Measurements from ENCODE around the gene FLOT1. TPM values are rescaled to one million over a fixed set of nuclear protein-coding genes. Genes with fewer than 3 reads are reported as not detected.
"Not testable (repeated sequence)": the region's sequence is repeated elsewhere in the genome, so short reads cannot be mapped to it uniquely, and the experiment has no call there.

The FLOT1 gene
- total and polyA plus RNA-seq, 2 of the 13 experiments (the other 11 are each of a cell fraction or from before 2014, with no cell fraction given), result 82.3 to 130 TPM

DNA sequence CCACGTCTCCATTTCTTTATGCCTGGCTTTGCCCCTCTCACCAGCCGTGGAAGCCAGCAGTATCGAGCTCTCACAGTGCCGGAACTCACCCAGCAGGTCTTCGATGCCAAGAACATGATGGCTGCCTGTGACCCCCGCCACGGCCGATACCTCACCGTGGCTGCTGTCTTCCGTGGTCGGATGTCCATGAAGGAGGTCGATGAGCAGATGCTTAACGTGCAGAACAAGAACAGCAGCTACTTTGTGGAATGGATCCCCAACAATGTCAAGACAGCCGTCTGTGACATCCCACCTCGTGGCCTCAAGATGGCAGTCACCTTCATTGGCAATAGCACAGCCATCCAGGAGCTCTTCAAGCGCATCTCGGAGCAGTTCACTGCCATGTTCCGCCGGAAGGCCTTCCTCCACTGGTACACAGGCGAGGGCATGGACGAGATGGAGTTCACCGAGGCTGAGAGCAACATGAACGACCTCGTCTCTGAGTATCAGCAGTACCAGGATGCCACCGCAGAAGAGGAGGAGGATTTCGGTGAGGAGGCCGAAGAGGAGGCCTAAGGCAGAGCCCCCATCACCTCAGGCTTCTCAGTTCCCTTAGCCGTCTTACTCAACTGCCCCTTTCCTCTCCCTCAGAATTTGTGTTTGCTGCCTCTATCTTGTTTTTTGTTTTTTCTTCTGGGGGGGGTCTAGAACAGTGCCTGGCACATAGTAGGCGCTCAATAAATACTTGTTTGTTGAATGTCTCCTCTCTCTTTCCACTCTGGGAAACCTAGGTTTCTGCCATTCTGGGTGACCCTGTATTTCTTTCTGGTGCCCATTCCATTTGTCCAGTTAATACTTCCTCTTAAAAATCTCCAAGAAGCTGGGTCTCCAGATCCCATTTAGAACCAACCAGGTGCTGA is 18.4 kb downstream of the FLOT1 start:
- in situ Hi-C loops (cut with HindIII; ENCODE audit: extremely low pct_ligation_motif_present, low pct_unique_long_range_greater_than_20kb), result loop anchor here (5.0 to 10.0 kb wide), 2 partner anchors 47 to 239 kb away; partner anchors contain the start of gene HLA-E
- BruUV-seq (replicated peaks), result TSS peak; percentile 46
- TF ChIP-seq, protein P1, sequence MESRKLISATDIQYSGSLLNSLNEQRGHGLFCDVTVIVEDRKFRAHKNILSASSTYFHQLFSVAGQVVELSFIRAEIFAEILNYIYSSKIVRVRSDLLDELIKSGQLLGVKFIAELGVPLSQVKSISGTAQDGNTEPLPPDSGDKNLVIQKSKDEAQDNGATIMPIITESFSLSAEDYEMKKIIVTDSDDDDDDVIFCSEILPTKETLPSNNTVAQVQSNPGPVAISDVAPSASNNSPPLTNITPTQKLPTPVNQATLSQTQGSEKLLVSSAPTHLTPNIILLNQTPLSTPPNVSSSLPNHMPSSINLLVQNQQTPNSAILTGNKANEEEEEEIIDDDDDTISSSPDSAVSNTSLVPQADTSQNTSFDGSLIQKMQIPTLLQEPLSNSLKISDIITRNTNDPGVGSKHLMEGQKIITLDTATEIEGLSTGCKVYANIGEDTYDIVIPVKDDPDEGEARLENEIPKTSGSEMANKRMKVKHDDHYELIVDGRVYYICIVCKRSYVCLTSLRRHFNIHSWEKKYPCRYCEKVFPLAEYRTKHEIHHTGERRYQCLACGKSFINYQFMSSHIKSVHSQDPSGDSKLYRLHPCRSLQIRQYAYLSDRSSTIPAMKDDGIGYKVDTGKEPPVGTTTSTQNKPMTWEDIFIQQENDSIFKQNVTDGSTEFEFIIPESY (CRISPR knock-in tag; IDR thresholded peaks at IDR 0.05), result peak; percentile 17; the same call in 1 of the 2 replicates
- TF ChIP-seq, protein P2, sequence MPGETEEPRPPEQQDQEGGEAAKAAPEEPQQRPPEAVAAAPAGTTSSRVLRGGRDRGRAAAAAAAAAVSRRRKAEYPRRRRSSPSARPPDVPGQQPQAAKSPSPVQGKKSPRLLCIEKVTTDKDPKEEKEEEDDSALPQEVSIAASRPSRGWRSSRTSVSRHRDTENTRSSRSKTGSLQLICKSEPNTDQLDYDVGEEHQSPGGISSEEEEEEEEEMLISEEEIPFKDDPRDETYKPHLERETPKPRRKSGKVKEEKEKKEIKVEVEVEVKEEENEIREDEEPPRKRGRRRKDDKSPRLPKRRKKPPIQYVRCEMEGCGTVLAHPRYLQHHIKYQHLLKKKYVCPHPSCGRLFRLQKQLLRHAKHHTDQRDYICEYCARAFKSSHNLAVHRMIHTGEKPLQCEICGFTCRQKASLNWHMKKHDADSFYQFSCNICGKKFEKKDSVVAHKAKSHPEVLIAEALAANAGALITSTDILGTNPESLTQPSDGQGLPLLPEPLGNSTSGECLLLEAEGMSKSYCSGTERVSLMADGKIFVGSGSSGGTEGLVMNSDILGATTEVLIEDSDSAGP (CRISPR knock-in tag; IDR thresholded peaks at IDR 0.05; ENCODE audit: borderline replicate concordance), result 0 out of 2 replicates have a peak, but pooled peaks have one; percentile 5
- TF ChIP-seq, protein P3, sequence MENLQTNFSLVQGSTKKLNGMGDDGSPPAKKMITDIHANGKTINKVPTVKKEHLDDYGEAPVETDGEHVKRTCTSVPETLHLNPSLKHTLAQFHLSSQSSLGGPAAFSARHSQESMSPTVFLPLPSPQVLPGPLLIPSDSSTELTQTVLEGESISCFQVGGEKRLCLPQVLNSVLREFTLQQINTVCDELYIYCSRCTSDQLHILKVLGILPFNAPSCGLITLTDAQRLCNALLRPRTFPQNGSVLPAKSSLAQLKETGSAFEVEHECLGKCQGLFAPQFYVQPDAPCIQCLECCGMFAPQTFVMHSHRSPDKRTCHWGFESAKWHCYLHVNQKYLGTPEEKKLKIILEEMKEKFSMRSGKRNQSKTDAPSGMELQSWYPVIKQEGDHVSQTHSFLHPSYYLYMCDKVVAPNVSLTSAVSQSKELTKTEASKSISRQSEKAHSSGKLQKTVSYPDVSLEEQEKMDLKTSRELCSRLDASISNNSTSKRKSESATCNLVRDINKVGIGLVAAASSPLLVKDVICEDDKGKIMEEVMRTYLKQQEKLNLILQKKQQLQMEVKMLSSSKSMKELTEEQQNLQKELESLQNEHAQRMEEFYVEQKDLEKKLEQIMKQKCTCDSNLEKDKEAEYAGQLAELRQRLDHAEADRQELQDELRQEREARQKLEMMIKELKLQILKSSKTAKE (CRISPR knock-in tag; IDR thresholded peaks at IDR 0.05; ENCODE audit: borderline replicate concordance), result 0 out of 2 replicates have a peak, but pooled peaks have one; percentile 3
- TF ChIP-seq ZFX (CRISPR knock-in tag; IDR thresholded peaks at IDR 0.05; ENCODE audit: low read depth) (0 out of 2 replicates have a peak, but pooled peaks have one; percentile 25), ZC3H13 (CRISPR knock-in tag; IDR thresholded peaks at IDR 0.05) (peak; percentile 72), STAG1 (CRISPR knock-in tag; IDR thresholded peaks at IDR 0.05) (peak; percentile 26)
- TF ChIP-seq, protein P4, sequence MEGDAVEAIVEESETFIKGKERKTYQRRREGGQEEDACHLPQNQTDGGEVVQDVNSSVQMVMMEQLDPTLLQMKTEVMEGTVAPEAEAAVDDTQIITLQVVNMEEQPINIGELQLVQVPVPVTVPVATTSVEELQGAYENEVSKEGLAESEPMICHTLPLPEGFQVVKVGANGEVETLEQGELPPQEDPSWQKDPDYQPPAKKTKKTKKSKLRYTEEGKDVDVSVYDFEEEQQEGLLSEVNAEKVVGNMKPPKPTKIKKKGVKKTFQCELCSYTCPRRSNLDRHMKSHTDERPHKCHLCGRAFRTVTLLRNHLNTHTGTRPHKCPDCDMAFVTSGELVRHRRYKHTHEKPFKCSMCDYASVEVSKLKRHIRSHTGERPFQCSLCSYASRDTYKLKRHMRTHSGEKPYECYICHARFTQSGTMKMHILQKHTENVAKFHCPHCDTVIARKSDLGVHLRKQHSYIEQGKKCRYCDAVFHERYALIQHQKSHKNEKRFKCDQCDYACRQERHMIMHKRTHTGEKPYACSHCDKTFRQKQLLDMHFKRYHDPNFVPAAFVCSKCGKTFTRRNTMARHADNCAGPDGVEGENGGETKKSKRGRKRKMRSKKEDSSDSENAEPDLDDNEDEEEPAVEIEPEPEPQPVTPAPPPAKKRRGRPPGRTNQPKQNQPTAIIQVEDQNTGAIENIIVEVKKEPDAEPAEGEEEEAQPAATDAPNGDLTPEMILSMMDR (CRISPR knock-in tag; IDR thresholded peaks at IDR 0.05), result peak; percentile 42; the same call in 1 of the 2 replicates
- TF ChIP-seq, protein P5, sequence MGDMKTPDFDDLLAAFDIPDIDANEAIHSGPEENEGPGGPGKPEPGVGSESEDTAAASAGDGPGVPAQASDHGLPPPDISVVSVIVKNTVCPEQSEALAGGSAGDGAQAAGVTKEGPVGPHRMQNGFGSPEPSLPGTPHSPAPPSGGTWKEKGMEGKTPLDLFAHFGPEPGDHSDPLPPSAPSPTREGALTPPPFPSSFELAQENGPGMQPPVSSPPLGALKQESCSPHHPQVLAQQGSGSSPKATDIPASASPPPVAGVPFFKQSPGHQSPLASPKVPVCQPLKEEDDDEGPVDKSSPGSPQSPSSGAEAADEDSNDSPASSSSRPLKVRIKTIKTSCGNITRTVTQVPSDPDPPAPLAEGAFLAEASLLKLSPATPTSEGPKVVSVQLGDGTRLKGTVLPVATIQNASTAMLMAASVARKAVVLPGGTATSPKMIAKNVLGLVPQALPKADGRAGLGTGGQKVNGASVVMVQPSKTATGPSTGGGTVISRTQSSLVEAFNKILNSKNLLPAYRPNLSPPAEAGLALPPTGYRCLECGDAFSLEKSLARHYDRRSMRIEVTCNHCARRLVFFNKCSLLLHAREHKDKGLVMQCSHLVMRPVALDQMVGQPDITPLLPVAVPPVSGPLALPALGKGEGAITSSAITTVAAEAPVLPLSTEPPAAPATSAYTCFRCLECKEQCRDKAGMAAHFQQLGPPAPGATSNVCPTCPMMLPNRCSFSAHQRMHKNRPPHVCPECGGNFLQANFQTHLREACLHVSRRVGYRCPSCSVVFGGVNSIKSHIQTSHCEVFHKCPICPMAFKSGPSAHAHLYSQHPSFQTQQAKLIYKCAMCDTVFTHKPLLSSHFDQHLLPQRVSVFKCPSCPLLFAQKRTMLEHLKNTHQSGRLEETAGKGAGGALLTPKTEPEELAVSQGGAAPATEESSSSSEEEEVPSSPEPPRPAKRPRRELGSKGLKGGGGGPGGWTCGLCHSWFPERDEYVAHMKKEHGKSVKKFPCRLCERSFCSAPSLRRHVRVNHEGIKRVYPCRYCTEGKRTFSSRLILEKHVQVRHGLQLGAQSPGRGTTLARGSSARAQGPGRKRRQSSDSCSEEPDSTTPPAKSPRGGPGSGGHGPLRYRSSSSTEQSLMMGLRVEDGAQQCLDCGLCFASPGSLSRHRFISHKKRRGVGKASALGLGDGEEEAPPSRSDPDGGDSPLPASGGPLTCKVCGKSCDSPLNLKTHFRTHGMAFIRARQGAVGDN (CRISPR knock-in tag; IDR thresholded peaks at IDR 0.05), result peak; percentile 45

More for the DNA sequence above, 18.4 kb downstream of the FLOT1 start:
- not testable (repeated sequence) for H3K27me3 ChIP-seq (ENCODE audit: control insufficient read depth in 1 of 2, insufficient read depth in 2 of 2, low read length in 2 of 2); H3K4me2 ChIP-seq (ENCODE audit: low read depth, low read length); H3K9ac ChIP-seq (ENCODE audit: insufficient read depth, low read depth, low read length); ATAC-seq; H2AFZ ChIP-seq (ENCODE audit: low read length); H3K4me3 ChIP-seq (replicated peaks in 1 of 3; ENCODE audit: insufficient read depth in 1 of 3, low read depth in 2 of 3, low read length in 3 of 3); H3K9me3 ChIP-seq (ENCODE audit: low read length); FAIRE-seq; DNase-seq (ENCODE audit: low spot score); H3K27ac ChIP-seq (ENCODE audit: extremely low read length, insufficient read depth, low read length)
- H3K4me1 ChIP-seq (ENCODE audit: insufficient read depth, low read length), result peaks cover 46% of the 10 kb centered on the region
- intact Hi-C loops (cut with micrococcal nuclease; ENCODE audit: unreplicated experiment), result loop anchor here (5.0 kb wide), 2 partner anchors 153 to 242 kb away; no protein-coding TSS in a partner anchor
- ChIA-PET CTCF (ENCODE audit: low intra/inter-chr PET ratio, low total read pairs) (interaction anchor here (1.6 to 3.5 kb wide), 2 partner anchors 45 to 106 kb away, joined by 4 to 130 read pairs; no protein-coding TSS in a partner anchor), POLR2A (interaction anchor here (1.0 to 5.0 kb wide), 5 partner anchors 9 to 109 kb away, joined by 3 to 92 read pairs (median 4); partner anchors contain the start of genes DHX16, FLOT1 and IER3)
- H3K36me3 ChIP-seq (replicated peaks in 1 of 2; ENCODE audit: control insufficient read depth in 1 of 2, insufficient read depth in 2 of 2, low read length in 2 of 2), result peaks cover 17 to 48% of the 10 kb centered on the region in 2 experiments
- 95% methylated on average over 29 of the region's 29 CpGs for WGBS (ENCODE audit: low lambda C conversion rate)
- peaks cover 43% of the 10 kb centered on the region for H3K79me2 ChIP-seq (ENCODE audit: insufficient read depth, low read length)
- peaks cover 44% of the 10 kb centered on the region for H4K20me1 ChIP-seq (ENCODE audit: insufficient read depth, low read length)
